Activated naive CD4-positive, alpha-beta T cell treated with anti-CD3 and anti-CD28 coated beads for 36 hours (primary cell): ENCODE results near the gene DCAF6. TPM values are rescaled to one million over a fixed set of nuclear protein-coding genes. Genes with fewer than 3 reads are reported as not detected.

Source experiments
- microRNA-seq: library from miRNA; unstranded; fragments of <30 nt; microRNA quantifications from one replicate; pipeline ENCODE4 v1.2.0, GENCODE V29; 2022; ENCODE audit warnings: borderline microRNAs expressed, borderline replicate concordance
- total RNA-seq, 2 experiments: library from RNA; stranded (reverse); gene quantifications; one replicate each; pipeline ENCODE4 v1.2.3, GENCODE V29; 2021

Gene DCAF6
- total RNA-seq, 2 experiments from 2014 or later, result 15.4 to 15.9 TPM

Small RNAs within 50 kb of the gene (microRNA-seq; reads per million reads assigned to microRNA genes)
- gene MIR1255B2, result not detected

Other genes starting within 250 kb of the DCAF6 start
- gene MPZL1, start 214.7 kb upstream of the DCAF6 start, total RNA-seq, result 10 to 100 TPM; 24.2 to 28.1 TPM
- under 1 TPM in 1 of 2 experiments, not detected in 1; 0.24 TPM for gene ADCY10, start 22.5 kb upstream of the DCAF6 start, total RNA-seq
- gene MPC2, start 389 bp downstream of the DCAF6 start, total RNA-seq, result 10 to 100 TPM; 69.7 to 70.2 TPM
- under 1 TPM; 0.12 to 0.29 TPM for gene GPR161, start 200.2 kb downstream of the DCAF6 start, total RNA-seq
- gene TIPRL, start 242.3 kb downstream of the DCAF6 start, total RNA-seq, result 10 to 100 TPM; 76.7 to 81.3 TPM